ENCODE data around the gene MS4A3.
"Not testable (repeated sequence)": the region's sequence is repeated elsewhere in the genome, so short reads cannot be mapped to it uniquely, and the experiment has no call there.

Gene MS4A3

GRCh38 chr11:60108631-60109030 is 52.2 kb downstream of the MS4A3 start:
- not testable (repeated sequence) for H3K27me3 ChIP-seq (ENCODE audit: control insufficient read depth, insufficient read depth, low read length); H3K9ac ChIP-seq

DNA sequence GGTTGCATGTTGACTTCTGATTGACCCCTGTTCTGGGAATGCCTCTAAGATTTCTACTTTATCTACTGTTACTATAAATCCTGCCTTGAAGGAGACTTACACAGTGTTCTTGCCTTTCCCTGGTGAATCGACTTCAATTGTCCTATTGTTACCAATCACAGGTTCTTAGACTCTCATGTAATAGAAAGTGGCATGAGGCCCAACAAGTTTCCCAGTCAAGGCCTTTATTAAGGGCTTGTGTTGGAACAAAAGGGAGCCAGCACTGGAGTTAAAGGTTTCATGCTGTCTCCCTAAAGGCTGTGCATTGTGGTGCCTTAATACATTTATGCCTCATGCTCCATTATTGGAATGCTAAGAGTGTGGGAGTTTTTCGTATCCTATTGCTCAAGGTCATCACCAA is 55.3 kb downstream of the MS4A3 start:
- Histone ChIP-seq H2AFZ (no peak overlapping the region), H3K9ac (no peak overlapping the region), H3K4me1 (no peaks in the 10 kb centered on the region), H3K36me3 (ENCODE audit: control insufficient read depth, insufficient read depth, low read length) (no peaks in the 10 kb centered on the region), H3K4me3 (ENCODE audit: low read depth, low read length) (no peak overlapping the region), H3K79me2 (no peaks in the 10 kb centered on the region), H3K9me3 (ENCODE audit: control insufficient read depth, low read length) (no peaks in the 10 kb centered on the region), H3K27me3 (ENCODE audit: control insufficient read depth, insufficient read depth, low read length) (no peaks in the 10 kb centered on the region), H3K4me2 (ENCODE audit: low read length) (no peak overlapping the region), H3K27ac (no peak overlapping the region)
- TF ChIP-seq, protein P1, sequence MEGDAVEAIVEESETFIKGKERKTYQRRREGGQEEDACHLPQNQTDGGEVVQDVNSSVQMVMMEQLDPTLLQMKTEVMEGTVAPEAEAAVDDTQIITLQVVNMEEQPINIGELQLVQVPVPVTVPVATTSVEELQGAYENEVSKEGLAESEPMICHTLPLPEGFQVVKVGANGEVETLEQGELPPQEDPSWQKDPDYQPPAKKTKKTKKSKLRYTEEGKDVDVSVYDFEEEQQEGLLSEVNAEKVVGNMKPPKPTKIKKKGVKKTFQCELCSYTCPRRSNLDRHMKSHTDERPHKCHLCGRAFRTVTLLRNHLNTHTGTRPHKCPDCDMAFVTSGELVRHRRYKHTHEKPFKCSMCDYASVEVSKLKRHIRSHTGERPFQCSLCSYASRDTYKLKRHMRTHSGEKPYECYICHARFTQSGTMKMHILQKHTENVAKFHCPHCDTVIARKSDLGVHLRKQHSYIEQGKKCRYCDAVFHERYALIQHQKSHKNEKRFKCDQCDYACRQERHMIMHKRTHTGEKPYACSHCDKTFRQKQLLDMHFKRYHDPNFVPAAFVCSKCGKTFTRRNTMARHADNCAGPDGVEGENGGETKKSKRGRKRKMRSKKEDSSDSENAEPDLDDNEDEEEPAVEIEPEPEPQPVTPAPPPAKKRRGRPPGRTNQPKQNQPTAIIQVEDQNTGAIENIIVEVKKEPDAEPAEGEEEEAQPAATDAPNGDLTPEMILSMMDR (IDR thresholded peaks at IDR 0.05): no peak

More at GRCh38 chr11:60108631-60109030, 52.2 kb downstream of the MS4A3 start:
- not testable (repeated sequence) for H3K79me2 ChIP-seq; H3K36me3 ChIP-seq (ENCODE audit: control insufficient read depth, insufficient read depth, low read length); H3K4me3 ChIP-seq (ENCODE audit: low read depth, low read length); H3K4me1 ChIP-seq; H3K4me2 ChIP-seq (ENCODE audit: low read length); H2AFZ ChIP-seq; H3K9me3 ChIP-seq (ENCODE audit: control insufficient read depth, low read length); H3K27ac ChIP-seq

DNA sequence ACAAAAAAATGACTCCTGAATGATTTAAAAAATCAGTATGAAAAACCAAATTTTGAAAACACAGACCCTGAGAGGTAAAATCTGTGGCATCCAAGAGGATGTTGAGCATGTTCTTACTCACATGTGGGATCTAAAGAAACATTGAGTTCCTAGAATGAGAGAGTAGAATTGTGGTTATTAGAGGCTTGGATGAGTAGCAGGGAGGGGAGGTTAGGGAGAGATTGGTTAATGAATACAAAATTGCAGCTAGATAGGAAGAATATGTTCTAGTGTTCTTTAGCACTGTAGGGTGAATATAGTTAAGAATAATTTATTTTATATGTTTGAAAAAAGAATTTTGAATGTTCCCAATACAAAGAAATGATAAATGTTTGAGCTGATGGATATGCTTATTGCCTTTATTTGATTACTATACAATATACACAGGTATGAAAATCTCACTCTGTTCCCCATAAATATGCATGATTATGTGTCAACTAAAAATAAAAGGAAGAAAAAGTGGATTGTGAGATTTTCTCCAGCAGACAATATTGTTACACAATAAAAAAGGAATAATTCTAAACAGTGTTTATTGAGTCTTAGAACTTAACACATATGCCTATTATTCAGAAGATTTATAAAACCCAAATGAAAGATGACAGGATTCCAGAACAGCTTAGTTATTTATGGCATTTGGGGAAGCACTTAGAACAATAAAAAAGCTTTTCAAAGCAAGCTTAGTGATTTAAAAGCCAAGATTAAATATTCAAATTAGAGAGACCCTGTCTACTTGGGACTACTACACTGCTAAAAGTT is 60.7 kb downstream of the MS4A3 start:
- TF ChIP-seq, protein P1 (IDR thresholded peaks at IDR 0.05): no peak
- H3K36me3 ChIP-seq (ENCODE audit: control insufficient read depth, insufficient read depth, low read length): no peaks in the 10 kb centered on the region
- no peaks in the 10 kb centered on the region for H3K27me3 ChIP-seq (ENCODE audit: control insufficient read depth, insufficient read depth, low read length)
- H3K9me3 ChIP-seq (ENCODE audit: control insufficient read depth, low read length): no peaks in the 10 kb centered on the region
- H3K79me2 ChIP-seq: no peaks in the 10 kb centered on the region
- H2AFZ ChIP-seq: no peak overlapping the region
- H3K27ac ChIP-seq: no peak overlapping the region
- H3K9ac ChIP-seq: no peak overlapping the region
- no peak overlapping the region for H3K4me3 ChIP-seq (ENCODE audit: low read depth, low read length)
- H3K4me1 ChIP-seq: no peaks in the 10 kb centered on the region
- no peak overlapping the region for H3K4me2 ChIP-seq (ENCODE audit: low read length)

DNA sequence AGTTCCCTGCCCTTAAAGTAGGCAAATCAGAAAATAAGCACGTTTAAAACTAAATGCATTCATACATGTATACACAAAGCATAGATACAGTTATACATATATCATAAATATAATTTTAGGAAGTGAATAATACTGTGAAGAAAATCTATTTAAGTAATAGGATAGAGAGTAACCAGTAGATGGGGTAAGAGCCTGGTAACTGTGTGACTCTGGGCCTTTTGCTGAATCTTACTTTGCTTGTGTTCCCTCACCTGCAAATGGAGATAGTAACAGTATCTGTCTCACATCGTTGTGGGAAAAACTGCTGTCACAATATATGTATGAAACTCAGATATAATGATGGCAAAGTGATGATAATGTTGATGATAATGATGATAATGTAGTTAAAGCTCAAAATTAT is 61.9 kb downstream of the MS4A3 start:
- no peaks in the 10 kb centered on the region for H3K36me3 ChIP-seq (ENCODE audit: control insufficient read depth, insufficient read depth, low read length)
- H3K79me2 ChIP-seq: no peaks in the 10 kb centered on the region
- no peaks in the 10 kb centered on the region for H3K9me3 ChIP-seq (ENCODE audit: control insufficient read depth, low read length)
- no peaks in the 10 kb centered on the region for H3K4me1 ChIP-seq
- H3K27me3 ChIP-seq (ENCODE audit: control insufficient read depth, insufficient read depth, low read length): no peaks in the 10 kb centered on the region
- TF ChIP-seq, protein P1 (IDR thresholded peaks at IDR 0.05): no peak
- no peak overlapping the region for H3K4me3 ChIP-seq (ENCODE audit: low read depth, low read length)
- no peak overlapping the region for H3K27ac ChIP-seq
- no peak overlapping the region for H3K9ac ChIP-seq
- no peak overlapping the region for H3K4me2 ChIP-seq (ENCODE audit: low read length)
- no peak overlapping the region for H2AFZ ChIP-seq

DNA sequence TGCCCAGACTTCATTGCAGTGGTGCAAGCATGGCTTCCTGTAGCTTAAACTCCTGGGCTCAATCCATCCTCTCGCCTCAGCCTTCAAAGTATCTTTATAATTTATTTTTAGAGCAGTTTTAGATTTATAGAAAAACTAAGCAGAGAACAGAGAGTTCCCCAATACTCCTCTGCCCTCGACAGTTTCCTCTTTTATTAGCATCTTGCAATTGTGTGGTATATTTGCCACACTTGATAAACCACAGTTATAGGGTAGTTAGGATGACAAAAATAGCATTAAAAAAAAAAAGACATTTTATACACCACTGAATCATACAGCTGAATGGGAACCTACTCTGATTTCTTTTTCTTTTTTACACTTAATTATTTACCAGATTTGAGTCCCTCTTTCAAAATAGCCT is 63.2 kb downstream of the MS4A3 start:
- no peak overlapping the region for H2AFZ ChIP-seq
- H3K27me3 ChIP-seq (ENCODE audit: control insufficient read depth, insufficient read depth, low read length): no peaks in the 10 kb centered on the region
- no peaks in the 10 kb centered on the region for H3K4me1 ChIP-seq
- H3K9ac ChIP-seq: no peak overlapping the region
- H3K9me3 ChIP-seq (ENCODE audit: control insufficient read depth, low read length): no peaks in the 10 kb centered on the region
- no peak overlapping the region for H3K4me3 ChIP-seq (ENCODE audit: low read depth, low read length)
- TF ChIP-seq, protein P1 (IDR thresholded peaks at IDR 0.05): no peak
- H3K36me3 ChIP-seq (ENCODE audit: control insufficient read depth, insufficient read depth, low read length): no peaks in the 10 kb centered on the region
- no peaks in the 10 kb centered on the region for H3K79me2 ChIP-seq
- H3K27ac ChIP-seq: no peak overlapping the region
- H3K4me2 ChIP-seq (ENCODE audit: low read length): no peak overlapping the region

Data from parathyroid adenoma (tissue), 2 donors.